ENCODE results near the gene RFX1.

GRCh38 chr19:13995017-13995728, 10.9 kb downstream of the RFX1 start:
- TF ChIP-seq CTCF (IDR thresholded peaks at IDR 0.05): no peak
- no peak for TF ChIP-seq POLR2A (IDR thresholded peaks at IDR 0.05)
- no peak for TF ChIP-seq POLR2AphosphoS5 (IDR thresholded peaks at IDR 0.05)
